H1 (cell line): ENCODE measurements around the gene SLC27A4.

Experiments
- CHD1 ChIP-seq: IDR thresholded peaks from 2 replicates; pipeline ENCODE4 v1.6.1; 2012; ENCODE audit warnings: low read depth, low read length, improper control_type of control experiment
- POLR2A ChIP-seq, 2 experiments: IDR thresholded peaks; 1 replicate in 1 of 2; 2 replicates in 1 of 2; pipeline ENCODE4 v1.6.1; 2011; ENCODE audit warnings: low read depth in 2 of 2, low read length in 2 of 2, mild to moderate bottlenecking in 2 of 2; ENCODE audit errors: control extremely low read depth in 1 of 2
- TF ChIP-seq, protein P1 (sequence below), 3 experiments: IDR thresholded peaks; 1 replicate in 2 of 3; 2 replicates in 1 of 3; pipeline versions ENCODE4 v1.5.1 to v1.6.1; 2011; ENCODE audit warnings: low read length in 3 of 3, mild to moderate bottlenecking in 3 of 3, inconsistent platforms in 2 of 3, low read depth in 1 of 3, moderate library complexity in 1 of 3; ENCODE audit not compliant: insufficient read depth in 1 of 3; ENCODE audit errors: control extremely low read depth in 1 of 3

DNA sequence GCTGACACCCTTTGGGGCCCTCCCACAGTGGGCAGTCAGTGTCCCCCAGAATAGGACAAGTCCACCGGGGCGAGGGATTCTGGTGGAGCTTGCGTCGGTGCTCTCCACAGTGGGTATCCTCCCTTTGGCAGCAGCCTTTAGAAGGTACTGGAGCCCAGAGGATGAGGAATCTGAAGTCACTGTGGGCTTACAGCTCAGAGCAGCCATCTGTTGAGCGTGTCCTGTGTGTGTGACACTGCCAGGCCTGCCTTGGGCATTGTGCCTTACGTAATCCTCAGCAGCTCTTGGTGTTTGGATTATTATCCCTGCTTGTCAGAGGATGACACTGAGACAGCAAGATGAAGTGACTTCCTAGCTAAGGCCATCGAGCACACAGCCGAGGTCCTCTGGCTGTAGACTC is 43.5 kb downstream of the SLC27A4 start:
- TF ChIP-seq, protein P1, sequence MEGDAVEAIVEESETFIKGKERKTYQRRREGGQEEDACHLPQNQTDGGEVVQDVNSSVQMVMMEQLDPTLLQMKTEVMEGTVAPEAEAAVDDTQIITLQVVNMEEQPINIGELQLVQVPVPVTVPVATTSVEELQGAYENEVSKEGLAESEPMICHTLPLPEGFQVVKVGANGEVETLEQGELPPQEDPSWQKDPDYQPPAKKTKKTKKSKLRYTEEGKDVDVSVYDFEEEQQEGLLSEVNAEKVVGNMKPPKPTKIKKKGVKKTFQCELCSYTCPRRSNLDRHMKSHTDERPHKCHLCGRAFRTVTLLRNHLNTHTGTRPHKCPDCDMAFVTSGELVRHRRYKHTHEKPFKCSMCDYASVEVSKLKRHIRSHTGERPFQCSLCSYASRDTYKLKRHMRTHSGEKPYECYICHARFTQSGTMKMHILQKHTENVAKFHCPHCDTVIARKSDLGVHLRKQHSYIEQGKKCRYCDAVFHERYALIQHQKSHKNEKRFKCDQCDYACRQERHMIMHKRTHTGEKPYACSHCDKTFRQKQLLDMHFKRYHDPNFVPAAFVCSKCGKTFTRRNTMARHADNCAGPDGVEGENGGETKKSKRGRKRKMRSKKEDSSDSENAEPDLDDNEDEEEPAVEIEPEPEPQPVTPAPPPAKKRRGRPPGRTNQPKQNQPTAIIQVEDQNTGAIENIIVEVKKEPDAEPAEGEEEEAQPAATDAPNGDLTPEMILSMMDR (IDR thresholded peaks at IDR 0.05; ENCODE audit: control extremely low read depth in 1 of 3, insufficient read depth in 1 of 3, low read depth in 1 of 3, low read length in 3 of 3) = no peak
- no peak for TF ChIP-seq CHD1
- no peak for TF ChIP-seq POLR2A (IDR thresholded peaks at IDR 0.05; ENCODE audit: control extremely low read depth in 1 of 2, low read depth in 2 of 2, low read length in 2 of 2)
